Myometrial cell (primary cell): Measurements from ENCODE around the gene NRK. TPM values are rescaled to one million over a fixed set of nuclear protein-coding genes. Genes with fewer than 3 reads are reported as not detected.

ENCODE experiments used
- total RNA-seq: library from RNA; depleted of rRNA; stranded (reverse); fragments of >200 nt; gene quantifications from 2 replicates; pipeline ENCODE4 v1.2.3, GENCODE V29; 2015

The NRK gene
- total RNA-seq, result 1.2 TPM in 2 replicates

GRCh38 chrX:105822138-105823091 lies at the start of gene NRK:
Gene NRK, plus strand, starts transcription at chrX:105822539. Its CDS starts 307 bp downstream, at chrX:105822846.

Other genes starting within 250 kb of the NRK start
- gene SERPINA7, start 216.2 kb downstream of the NRK start, total RNA-seq, result not detected in 2 replicates